Coronary artery (tissue), 2 donors: Measurements from ENCODE around the gene RSPH3.

ENCODE experiments used
- DNase-seq: peaks from one replicate; pipeline ENCODE4 v3.0.0-alpha.2; 2017; ENCODE audit warnings: low spot score
- H3K27ac ChIP-seq, 2 donors: fragments of 200-600 bp; sonication (generic); one replicate each; pipeline ENCODE4 v1.5.1; 2016 to 2019
- H3K4me3 ChIP-seq: fragments of 200-600 bp; sonication (generic); 2 replicates; pipeline ENCODE4 v1.5.1; 2016; ENCODE audit warnings: mild to moderate bottlenecking, moderate library complexity
- CTCF ChIP-seq: fragments of 200-600 bp; sonication (generic); IDR thresholded peaks from one replicate; pipeline ENCODE4 v1.5.1; 2019; ENCODE audit warnings: antibody characterized with exemption

The RSPH3 gene

GRCh38 chr6:158926414-158926813 is 73.6 kb downstream of the RSPH3 start:
- no peak for TF ChIP-seq CTCF
- Histone ChIP-seq H3K27ac (no peak overlapping the region), H3K4me3 (no peak overlapping the region)

DNA sequence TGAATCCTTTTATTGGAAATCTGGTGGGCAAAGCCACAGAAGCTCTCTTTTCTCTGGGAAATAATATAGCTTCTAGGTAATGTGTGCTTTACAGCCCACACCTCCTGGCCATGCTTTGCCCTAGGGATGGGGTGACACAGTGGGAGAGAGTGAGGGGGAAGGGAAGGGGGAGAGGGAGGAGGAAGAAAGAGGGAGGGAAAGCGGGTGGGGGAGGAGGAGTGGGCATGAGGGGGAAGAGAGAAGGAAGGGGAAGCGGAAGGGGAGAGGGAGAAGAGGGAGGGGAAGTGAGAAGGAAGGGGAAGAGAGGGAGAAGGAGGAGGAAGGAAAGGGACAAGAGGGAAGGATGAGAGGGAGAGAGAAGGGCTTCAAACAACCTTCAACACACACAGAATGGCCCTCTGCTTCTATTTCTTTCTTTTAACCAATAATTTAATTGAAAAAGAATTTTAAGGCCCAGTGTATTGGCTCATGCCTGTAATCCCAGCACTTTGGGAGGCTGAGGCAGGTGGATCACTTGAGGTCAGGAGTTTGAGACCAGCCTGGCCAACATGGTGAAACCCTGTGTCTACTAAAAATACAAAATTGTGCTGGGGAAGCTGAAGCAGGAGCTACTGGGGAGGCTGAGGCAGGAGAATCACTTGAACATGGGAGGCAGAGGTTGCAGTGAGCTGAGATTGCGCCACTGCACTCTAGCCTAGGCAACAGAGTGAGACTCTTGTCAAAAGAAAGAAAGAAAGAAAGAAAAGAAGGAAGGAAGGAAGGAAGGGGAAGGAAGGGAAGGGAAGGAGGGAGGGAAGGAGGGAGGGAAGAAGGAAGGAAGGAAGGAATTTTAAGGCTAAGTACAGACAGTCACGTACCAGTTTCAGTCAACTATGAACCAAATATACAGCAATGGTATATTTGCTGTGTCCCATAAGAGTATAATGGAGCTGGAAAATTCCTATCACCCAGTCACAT is 75.2 kb downstream of the RSPH3 start:
- TF ChIP-seq CTCF = no peak
- no peak overlapping the region for H3K4me3 ChIP-seq
- no peak overlapping the region for H3K27ac ChIP-seq
- no peak for DNase-seq

More at GRCh38 chr6:158926414-158926813, 73.6 kb downstream of the RSPH3 start:
- DNase-seq = no peak

DNA sequence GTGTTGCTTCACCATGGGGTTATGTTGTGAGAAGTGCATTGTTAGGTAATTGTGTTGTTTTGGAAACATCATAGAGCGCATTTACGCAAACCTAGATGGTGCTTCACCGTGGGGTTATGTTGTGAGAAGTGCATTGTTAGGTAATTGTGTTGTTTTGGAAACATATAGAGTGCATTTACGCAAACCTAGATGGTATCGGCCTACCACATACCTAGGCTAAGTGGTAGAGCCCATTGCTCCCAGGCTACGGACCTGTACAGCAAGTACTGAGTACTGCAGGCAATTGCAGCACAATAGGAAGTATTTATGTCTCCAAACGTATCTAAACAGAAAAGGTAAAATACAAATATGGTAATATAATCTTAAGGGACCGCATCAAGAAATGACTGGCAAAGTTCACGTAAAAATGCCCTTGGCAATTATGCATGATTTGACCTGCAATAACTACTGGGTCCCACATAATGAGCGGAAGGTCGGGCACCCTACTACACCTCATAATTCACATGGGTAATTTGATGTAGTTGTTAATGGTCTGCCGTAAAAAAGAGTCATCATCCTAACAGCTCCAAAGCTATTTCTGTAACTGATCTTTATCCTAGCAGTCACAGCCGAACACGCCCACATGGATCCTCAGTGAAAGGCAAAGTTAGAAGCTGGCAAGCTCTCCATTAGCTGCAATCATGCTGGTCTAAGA is 76.0 kb downstream of the RSPH3 start:
- no peak for DNase-seq
- H3K27ac ChIP-seq = no peak overlapping the region
- no peak for TF ChIP-seq CTCF
- no peak overlapping the region for H3K4me3 ChIP-seq
